GM18873 (cell line): Measurements from ENCODE around the gene EHMT1.

ENCODE experiments used
- ATAC-seq: cut with Tn5 transposase; IDR thresholded peaks from one replicate; pipeline ENCODE4 v1.9.1; 2021; ENCODE audit warnings: mild to moderate bottlenecking, moderate library complexity, moderate number of reproducible peaks; ENCODE audit not compliant: unreplicated experiment, low FRiP score

The EHMT1 gene

GRCh38 chr9:137836151-137836830 lies 217.5 kb downstream of the EHMT1 start:
- ATAC-seq, result no peak

GRCh38 chr9:137836831-137837241 lies 218.0 kb downstream of the EHMT1 start:
- no peak for ATAC-seq

- ATAC-seq, result no peak
These were observed 218.8 kb downstream of the EHMT1 start for GRCh38 chr9:137837345-137838278.

- ATAC-seq, result no peak
These were observed 219.8 kb downstream of the EHMT1 start for GRCh38 chr9:137838576-137838975.

- ATAC-seq, result no peak
These were observed 224.6 kb downstream of the EHMT1 start for GRCh38 chr9:137843355-137843754.

- no peak for ATAC-seq
These were observed 232.9 kb downstream of the EHMT1 start for GRCh38 chr9:137851516-137852267.

GRCh38 chr9:137853392-137853995 lies 234.7 kb downstream of the EHMT1 start:
- no peak for ATAC-seq

GRCh38 chr9:137860361-137860760 lies 241.6 kb downstream of the EHMT1 start:
- no peak for ATAC-seq

- no peak for ATAC-seq
These were observed 246.9 kb downstream of the EHMT1 start for GRCh38 chr9:137865581-137866145.

- ATAC-seq, result no peak
These were observed 247.7 kb downstream of the EHMT1 start for GRCh38 chr9:137866226-137867141.

GRCh38 chr9:137870432-137870831 lies 251.6 kb downstream of the EHMT1 start:
- no peak for ATAC-seq

- no peak for ATAC-seq
These were observed 253.5 kb downstream of the EHMT1 start for GRCh38 chr9:137872296-137872695.

- ATAC-seq, result no peak
These were observed 254.6 kb downstream of the EHMT1 start for GRCh38 chr9:137873408-137873807.

GRCh38 chr9:137873858-137874362 lies 255.1 kb downstream of the EHMT1 start:
- no peak for ATAC-seq

GRCh38 chr9:137875354-137875753 lies 256.5 kb downstream of the EHMT1 start:
- ATAC-seq, result no peak

- ATAC-seq, result no peak
These were observed 257.0 kb downstream of the EHMT1 start for GRCh38 chr9:137875846-137876245.

- no peak for ATAC-seq
These were observed 257.5 kb downstream of the EHMT1 start for GRCh38 chr9:137876269-137876668.

- ATAC-seq, result no peak
These were observed 258.1 kb downstream of the EHMT1 start for GRCh38 chr9:137876781-137877386.
